Glutamatergic neuron (in vitro differentiated cells): ENCODE data around the gene APOF. TPM values are rescaled to one million over a fixed set of nuclear protein-coding genes. Genes with fewer than 3 reads are reported as not detected.

ENCODE experiments used
- DNase-seq: peaks from one replicate; pipeline ENCODE4 v3.0.0; 2022
- H3K27ac Mint-ChIP-seq: one replicate; pipeline ENCODE4 v1.8.0; 2020; ENCODE audit warnings: mild to moderate bottlenecking, mixed read lengths, inconsistent platforms; ENCODE audit not compliant: unreplicated experiment
- H3K27me3 Mint-ChIP-seq: one replicate; pipeline ENCODE4 v1.8.0; 2020; ENCODE audit warnings: mild to moderate bottlenecking, moderate library complexity, mixed read lengths, inconsistent platforms; ENCODE audit not compliant: unreplicated experiment
- H3K36me3 Mint-ChIP-seq: one replicate; pipeline ENCODE4 v1.8.0; 2020; ENCODE audit warnings: mild to moderate bottlenecking, mixed read lengths, inconsistent platforms; ENCODE audit not compliant: unreplicated experiment
- H3K4me1 Mint-ChIP-seq: one replicate; pipeline ENCODE4 v1.8.0; 2020; ENCODE audit warnings: mild to moderate bottlenecking, low read depth, mixed read lengths, inconsistent platforms; ENCODE audit not compliant: unreplicated experiment
- H3K4me3 Mint-ChIP-seq: one replicate; pipeline ENCODE4 v1.8.0; 2020; ENCODE audit warnings: mild to moderate bottlenecking, mixed read lengths, inconsistent platforms; ENCODE audit not compliant: unreplicated experiment
- H3K9me3 Mint-ChIP-seq: one replicate; pipeline ENCODE4 v1.8.0; 2020; ENCODE audit warnings: mild to moderate bottlenecking, moderate library complexity, mixed read lengths, inconsistent platforms; ENCODE audit not compliant: unreplicated experiment
- total RNA-seq: library from RNA; stranded (reverse); fragmentation: NEBNext Ultra II Directional; extraction: Animal tissue kit (Norgen Biotek cat#: 25700); gene quantifications from one replicate; pipeline ENCODE4 v1.2.1, GENCODE V29; 2021; ENCODE audit not compliant: unreplicated experiment
- TF ChIP-seq, protein P1 (sequence below): fragments of 200-600 bp; sonication (generic); IDR thresholded peaks from one replicate; pipeline ENCODE4 v1.5.0; 2021; ENCODE audit not compliant: partially characterized antibody, unreplicated experiment

The APOF gene
- total RNA-seq, 1 donor from 2014 or later: not detected

DNA sequence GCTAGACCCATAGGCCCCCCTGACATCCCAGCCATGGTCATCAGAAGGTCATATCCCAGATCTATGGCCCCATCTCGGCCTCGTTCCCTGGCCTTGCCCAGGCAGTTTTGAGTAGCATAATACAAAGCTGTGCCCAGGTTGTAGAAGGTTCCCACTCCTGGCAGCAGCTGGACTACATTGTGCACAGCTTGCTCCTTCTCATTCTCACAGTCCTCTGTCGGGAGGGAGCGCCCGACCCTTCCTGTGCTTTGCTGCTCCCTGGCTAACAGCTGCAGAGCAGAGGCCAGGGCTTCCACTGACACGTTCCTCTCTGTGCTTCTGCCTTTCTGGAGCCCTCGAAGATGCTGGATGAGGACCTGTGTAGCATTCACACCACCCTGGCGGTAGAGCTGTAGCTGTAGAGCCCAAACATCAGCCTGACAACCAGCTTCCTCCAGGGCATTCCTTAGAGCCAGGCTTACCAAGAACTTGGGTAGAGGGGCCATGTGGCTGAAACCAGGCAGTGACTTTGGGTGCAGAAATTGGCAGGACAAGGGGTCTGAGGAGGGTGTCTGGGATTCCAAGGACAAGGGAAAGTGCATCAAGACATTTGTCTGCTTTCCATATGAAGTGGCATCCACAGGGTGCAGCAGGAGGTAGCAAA is 1.0 kb downstream of the APOF start:
- Mint-ChIP-seq H3K27me3 (peaks cover 11% of the 10 kb centered on the region), H3K27ac (no peak overlapping the region), H3K4me1 (peaks cover 6% of the 10 kb centered on the region), H3K36me3 (no peaks in the 10 kb centered on the region), H3K4me3 (peak overlapping the region; percentile 87), H3K9me3 (peaks cover 4% of the 10 kb centered on the region)
- TF ChIP-seq, protein P1, sequence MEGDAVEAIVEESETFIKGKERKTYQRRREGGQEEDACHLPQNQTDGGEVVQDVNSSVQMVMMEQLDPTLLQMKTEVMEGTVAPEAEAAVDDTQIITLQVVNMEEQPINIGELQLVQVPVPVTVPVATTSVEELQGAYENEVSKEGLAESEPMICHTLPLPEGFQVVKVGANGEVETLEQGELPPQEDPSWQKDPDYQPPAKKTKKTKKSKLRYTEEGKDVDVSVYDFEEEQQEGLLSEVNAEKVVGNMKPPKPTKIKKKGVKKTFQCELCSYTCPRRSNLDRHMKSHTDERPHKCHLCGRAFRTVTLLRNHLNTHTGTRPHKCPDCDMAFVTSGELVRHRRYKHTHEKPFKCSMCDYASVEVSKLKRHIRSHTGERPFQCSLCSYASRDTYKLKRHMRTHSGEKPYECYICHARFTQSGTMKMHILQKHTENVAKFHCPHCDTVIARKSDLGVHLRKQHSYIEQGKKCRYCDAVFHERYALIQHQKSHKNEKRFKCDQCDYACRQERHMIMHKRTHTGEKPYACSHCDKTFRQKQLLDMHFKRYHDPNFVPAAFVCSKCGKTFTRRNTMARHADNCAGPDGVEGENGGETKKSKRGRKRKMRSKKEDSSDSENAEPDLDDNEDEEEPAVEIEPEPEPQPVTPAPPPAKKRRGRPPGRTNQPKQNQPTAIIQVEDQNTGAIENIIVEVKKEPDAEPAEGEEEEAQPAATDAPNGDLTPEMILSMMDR: no peak
- no peak for DNase-seq

DNA sequence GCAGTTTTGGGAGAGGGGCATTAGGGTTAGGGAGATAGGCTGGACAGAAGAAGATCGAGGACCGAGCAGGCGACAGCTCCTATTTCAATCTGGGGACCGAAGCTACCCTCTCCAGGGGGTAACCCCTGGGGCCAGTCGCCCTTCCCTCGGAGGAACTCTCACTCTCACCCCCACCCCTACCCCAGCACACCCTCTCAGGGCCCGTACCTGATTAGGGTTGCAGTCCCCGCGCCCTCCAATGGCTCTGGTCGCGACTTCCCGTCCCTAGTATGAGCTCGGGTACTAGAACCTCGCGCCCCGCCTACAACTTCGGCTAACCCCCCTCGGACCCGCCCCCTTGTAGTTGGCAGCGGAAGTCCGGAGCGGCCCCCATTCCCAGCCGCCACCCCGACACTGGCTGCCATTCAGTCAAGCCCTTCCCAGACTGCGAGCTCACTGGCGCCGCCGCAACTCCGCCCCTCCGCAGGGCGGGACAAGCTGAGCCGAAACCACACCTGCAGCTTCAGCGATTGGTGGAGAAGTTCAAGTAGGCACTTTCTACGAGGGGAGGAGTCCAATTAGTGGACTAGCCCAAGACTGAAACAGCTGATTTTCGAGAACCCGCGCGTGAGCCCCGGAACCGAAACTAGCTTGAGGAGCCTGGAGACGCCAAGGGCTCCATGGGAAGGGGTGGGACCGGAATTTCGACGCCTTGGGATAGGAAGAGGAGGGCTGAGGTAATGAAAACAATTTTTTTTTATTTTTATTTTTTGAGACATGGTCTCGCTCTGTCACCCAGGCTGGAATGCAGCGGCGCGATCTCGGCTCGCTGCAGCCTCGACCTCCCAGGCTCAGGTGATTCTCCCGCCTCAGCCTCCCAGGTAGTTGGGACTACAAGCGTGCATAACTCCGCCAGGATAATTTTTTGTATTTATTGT is 2.5 kb downstream of the APOF start, which contains the start of gene STAT2:
STAT2 (minus strand) TSS at position 257 of the 917 bp plus-strand sequence. CDS start 3,536 bp downstream, outside the sequence.
- peak within 1 kb of the TSS; percentile 87 for H3K4me3 Mint-ChIP-seq
- H3K9me3 Mint-ChIP-seq: peaks cover 4% of the 10 kb centered on the region
- peaks cover 8% of the 10 kb centered on the region for H3K27me3 Mint-ChIP-seq
- peak; percentile 97 for DNase-seq
- peaks cover 6% of the 10 kb centered on the region for H3K4me1 Mint-ChIP-seq
- no peaks in the 10 kb centered on the region for H3K36me3 Mint-ChIP-seq
- peak within 1 kb of the TSS; percentile 62 for H3K27ac Mint-ChIP-seq
- TF ChIP-seq, protein P1: no peak

DNA sequence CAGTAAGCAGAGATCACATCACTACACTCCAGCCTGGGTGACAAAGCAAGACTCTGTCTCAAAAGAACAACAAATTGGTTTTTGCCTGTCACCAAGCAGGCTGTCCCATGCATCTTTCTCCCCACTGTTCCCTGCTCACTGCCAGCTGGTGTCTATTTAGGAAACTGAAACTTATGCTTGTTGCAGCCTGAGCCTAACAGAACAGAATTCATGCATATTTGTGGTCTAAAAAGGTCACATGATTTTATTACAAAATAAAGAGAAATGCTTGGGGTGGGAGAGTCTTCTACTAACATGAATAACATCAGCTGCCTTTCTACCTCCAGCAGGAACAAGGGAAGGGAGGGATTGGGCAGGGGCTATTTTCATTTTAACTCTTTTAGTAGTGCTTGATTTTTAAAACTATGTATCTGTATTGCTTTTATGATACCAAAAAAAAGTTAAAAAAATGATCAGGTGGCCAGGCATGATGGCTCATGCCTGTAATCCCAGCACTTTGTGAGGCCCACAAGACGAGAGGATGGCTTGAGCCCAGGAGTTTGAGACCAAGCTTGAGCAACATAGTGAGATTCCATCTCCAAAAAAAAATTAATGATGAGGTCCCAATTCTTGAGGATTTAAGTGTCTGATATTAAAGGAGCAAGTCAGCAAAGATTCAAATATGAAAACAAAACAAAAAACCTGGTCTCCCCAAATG is 3.7 kb downstream of the APOF start:
- no peaks in the 10 kb centered on the region for H3K36me3 Mint-ChIP-seq
- TF ChIP-seq, protein P1: no peak
- no peak for DNase-seq

DNA sequence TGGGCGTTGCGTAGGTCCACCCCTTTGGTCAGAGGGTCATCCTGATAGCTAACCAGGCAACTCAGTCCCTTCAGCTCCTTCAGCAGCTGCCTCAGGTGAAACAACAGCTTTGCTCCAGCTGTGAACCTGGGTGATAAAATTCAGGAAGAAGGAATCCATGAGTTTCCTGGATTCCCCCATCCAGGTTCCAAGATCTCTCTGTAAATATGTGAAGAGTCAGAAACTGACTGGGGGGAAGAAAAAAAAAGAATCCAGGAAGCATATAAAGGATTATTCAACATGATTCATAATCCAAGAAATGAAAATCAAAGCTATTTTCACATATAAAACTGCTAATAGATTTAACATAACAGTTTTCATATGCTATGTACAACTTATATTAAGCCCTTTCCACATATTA is 11.3 kb downstream of the APOF start:
- H3K9me3 Mint-ChIP-seq: no peaks in the 10 kb centered on the region
- no peaks in the 10 kb centered on the region for H3K36me3 Mint-ChIP-seq
- TF ChIP-seq, protein P1: no peak
- no peaks in the 10 kb centered on the region for H3K4me1 Mint-ChIP-seq
- DNase-seq: no peak
- no peaks in the 10 kb centered on the region for H3K27me3 Mint-ChIP-seq
- no peak overlapping the region for H3K4me3 Mint-ChIP-seq
- no peak overlapping the region for H3K27ac Mint-ChIP-seq

More for the DNA sequence above, 3.7 kb downstream of the APOF start:
- Mint-ChIP-seq H3K27ac (peak overlapping the region; percentile 19), H3K27me3 (peaks cover 8% of the 10 kb centered on the region), H3K4me3 (peak overlapping the region; percentile 87), H3K9me3 (peaks cover 4% of the 10 kb centered on the region), H3K4me1 (peaks cover 6% of the 10 kb centered on the region)
